ENCODE data around the gene FBXO40.
"Not testable (repeated sequence)": the region's sequence is repeated elsewhere in the genome, so short reads cannot be mapped to it uniquely, and the experiment has no call there.

FBXO40 gene

GRCh38 chr3:121592856-121593702, at the start of gene FBXO40:
FBXO40 (plus strand) TSS chr3:121593379; CDS start chr3:121620576, 27,197 bp downstream.
- no peak for DNase-seq (ENCODE audit: low read depth)

- no peak for DNase-seq (ENCODE audit: low read depth)
Measured at GRCh38 chr3:121545049-121545573, 48.1 kb upstream of the FBXO40 start.

GRCh38 chr3:121545574-121546455, 47.4 kb upstream of the FBXO40 start, which contains the start of gene POLQ:
POLQ (minus strand) TSS chr3:121545988; CDS start chr3:121545877, 111 bp downstream.
- DNase-seq (ENCODE audit: low read depth): peak; percentile 86

- DNase-seq (ENCODE audit: low read depth): no peak
Measured at GRCh38 chr3:121552379-121552778, 40.8 kb upstream of the FBXO40 start.

GRCh38 chr3:121552797-121553196, 40.4 kb upstream of the FBXO40 start:
- no peak for DNase-seq (ENCODE audit: low read depth)

- DNase-seq (ENCODE audit: low read depth): no peak
Measured at GRCh38 chr3:121557426-121557934, 35.7 kb upstream of the FBXO40 start.

- DNase-seq (ENCODE audit: low read depth): no peak
Measured at GRCh38 chr3:121562148-121562547, 31.0 kb upstream of the FBXO40 start.

GRCh38 chr3:121566773-121567172, 26.4 kb upstream of the FBXO40 start:
- DNase-seq (ENCODE audit: low read depth): no peak

GRCh38 chr3:121567649-121568048, 25.5 kb upstream of the FBXO40 start, which contains the start of gene ARGFX:
ARGFX (plus strand) TSS chr3:121567949; CDS start chr3:121570714, 2,765 bp downstream.
- DNase-seq (ENCODE audit: low read depth): no peak

GRCh38 chr3:121574449-121574848, 18.7 kb upstream of the FBXO40 start:
- peak; percentile 8 for DNase-seq (ENCODE audit: low read depth)

- DNase-seq (ENCODE audit: low read depth): no peak
Measured at GRCh38 chr3:121581691-121582090, 11.5 kb upstream of the FBXO40 start.

- no peak for DNase-seq (ENCODE audit: low read depth)
Measured at GRCh38 chr3:121584418-121584817, 8.8 kb upstream of the FBXO40 start.

- DNase-seq (ENCODE audit: low read depth): not testable (repeated sequence)
Measured at GRCh38 chr3:121593806-121594205, 627 bp downstream of the FBXO40 start.

GRCh38 chr3:121594850-121595249, 1.7 kb downstream of the FBXO40 start:
- DNase-seq (ENCODE audit: low read depth): no peak

- DNase-seq (ENCODE audit: low read depth): no peak
Measured at GRCh38 chr3:121595765-121596406, 2.7 kb downstream of the FBXO40 start.

GRCh38 chr3:121598564-121598963, 5.4 kb downstream of the FBXO40 start:
- DNase-seq (ENCODE audit: low read depth): no peak

GRCh38 chr3:121599900-121600299, 6.7 kb downstream of the FBXO40 start:
- DNase-seq (ENCODE audit: low read depth): not testable (repeated sequence)

- DNase-seq (ENCODE audit: low read depth): no peak
Measured at GRCh38 chr3:121601212-121601812, 8.1 kb downstream of the FBXO40 start.

- DNase-seq (ENCODE audit: low read depth): no peak
Measured at GRCh38 chr3:121604759-121605158, 11.6 kb downstream of the FBXO40 start.

GRCh38 chr3:121606106-121606505, 12.9 kb downstream of the FBXO40 start:
- DNase-seq (ENCODE audit: low read depth): no peak

- no peak for DNase-seq (ENCODE audit: low read depth)
Measured at GRCh38 chr3:121619691-121620090, 26.5 kb downstream of the FBXO40 start.
